GM12864 (cell line): ENCODE measurements around the gene PCDHGA1.

Source experiments
- DNase-seq: peaks from one replicate; pipeline ENCODE4 v3.0.0-alpha.2; 2011; ENCODE audit warnings: low read depth
- H3K4me3 ChIP-seq: 2 replicates; pipeline ENCODE4 v1.5.1; 2011; ENCODE audit warnings: mild to moderate bottlenecking, low read depth, low read length, control low read depth
- TF ChIP-seq, protein P1 (sequence below): IDR thresholded peaks from 2 replicates; pipeline ENCODE4 v1.5.1; 2011; ENCODE audit warnings: low read depth, mild to moderate bottlenecking, moderate library complexity, low read length, control low read depth, inconsistent platforms; ENCODE audit errors: missing control alignments

PCDHGA1 gene

DNA sequence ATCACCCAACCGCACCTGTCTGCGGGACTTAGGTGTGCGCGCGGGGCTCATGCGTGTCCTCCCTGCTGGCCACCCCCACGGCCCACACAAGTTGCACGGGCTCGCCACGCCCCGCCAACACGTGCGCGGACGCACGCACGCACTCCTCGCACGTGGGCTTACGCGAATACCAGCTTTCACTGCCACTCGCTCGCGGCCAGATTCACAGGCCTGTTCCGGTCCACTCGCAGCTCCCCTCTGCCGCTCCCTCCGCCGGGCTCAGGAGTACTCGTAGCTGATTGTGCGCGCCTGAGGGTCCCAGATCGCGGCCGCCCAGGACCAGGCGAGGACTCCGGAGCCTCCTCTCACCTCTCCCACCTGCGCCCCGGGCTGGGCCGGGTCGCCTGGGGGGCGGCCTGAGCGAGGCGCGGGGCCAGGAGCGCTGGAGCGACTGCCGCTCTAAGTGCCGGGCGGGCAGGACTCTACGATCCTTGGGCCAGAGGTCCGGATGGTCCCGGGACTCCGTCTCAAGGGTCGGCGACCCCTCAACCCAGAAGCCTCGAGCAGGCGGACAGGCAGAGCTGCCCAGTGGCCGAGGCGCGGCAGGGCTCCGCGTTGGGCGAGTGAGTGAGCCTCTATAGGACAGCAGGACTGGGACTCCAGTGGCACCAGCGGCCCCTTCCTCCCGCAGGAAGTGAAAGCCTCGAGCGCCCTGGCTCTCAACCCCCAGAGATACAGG, 162.0 kb downstream of the PCDHGA1 start:
- no peak for DNase-seq
- peak overlapping the region; percentile 39 for H3K4me3 ChIP-seq
- TF ChIP-seq, protein P1, sequence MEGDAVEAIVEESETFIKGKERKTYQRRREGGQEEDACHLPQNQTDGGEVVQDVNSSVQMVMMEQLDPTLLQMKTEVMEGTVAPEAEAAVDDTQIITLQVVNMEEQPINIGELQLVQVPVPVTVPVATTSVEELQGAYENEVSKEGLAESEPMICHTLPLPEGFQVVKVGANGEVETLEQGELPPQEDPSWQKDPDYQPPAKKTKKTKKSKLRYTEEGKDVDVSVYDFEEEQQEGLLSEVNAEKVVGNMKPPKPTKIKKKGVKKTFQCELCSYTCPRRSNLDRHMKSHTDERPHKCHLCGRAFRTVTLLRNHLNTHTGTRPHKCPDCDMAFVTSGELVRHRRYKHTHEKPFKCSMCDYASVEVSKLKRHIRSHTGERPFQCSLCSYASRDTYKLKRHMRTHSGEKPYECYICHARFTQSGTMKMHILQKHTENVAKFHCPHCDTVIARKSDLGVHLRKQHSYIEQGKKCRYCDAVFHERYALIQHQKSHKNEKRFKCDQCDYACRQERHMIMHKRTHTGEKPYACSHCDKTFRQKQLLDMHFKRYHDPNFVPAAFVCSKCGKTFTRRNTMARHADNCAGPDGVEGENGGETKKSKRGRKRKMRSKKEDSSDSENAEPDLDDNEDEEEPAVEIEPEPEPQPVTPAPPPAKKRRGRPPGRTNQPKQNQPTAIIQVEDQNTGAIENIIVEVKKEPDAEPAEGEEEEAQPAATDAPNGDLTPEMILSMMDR = no peak

DNA sequence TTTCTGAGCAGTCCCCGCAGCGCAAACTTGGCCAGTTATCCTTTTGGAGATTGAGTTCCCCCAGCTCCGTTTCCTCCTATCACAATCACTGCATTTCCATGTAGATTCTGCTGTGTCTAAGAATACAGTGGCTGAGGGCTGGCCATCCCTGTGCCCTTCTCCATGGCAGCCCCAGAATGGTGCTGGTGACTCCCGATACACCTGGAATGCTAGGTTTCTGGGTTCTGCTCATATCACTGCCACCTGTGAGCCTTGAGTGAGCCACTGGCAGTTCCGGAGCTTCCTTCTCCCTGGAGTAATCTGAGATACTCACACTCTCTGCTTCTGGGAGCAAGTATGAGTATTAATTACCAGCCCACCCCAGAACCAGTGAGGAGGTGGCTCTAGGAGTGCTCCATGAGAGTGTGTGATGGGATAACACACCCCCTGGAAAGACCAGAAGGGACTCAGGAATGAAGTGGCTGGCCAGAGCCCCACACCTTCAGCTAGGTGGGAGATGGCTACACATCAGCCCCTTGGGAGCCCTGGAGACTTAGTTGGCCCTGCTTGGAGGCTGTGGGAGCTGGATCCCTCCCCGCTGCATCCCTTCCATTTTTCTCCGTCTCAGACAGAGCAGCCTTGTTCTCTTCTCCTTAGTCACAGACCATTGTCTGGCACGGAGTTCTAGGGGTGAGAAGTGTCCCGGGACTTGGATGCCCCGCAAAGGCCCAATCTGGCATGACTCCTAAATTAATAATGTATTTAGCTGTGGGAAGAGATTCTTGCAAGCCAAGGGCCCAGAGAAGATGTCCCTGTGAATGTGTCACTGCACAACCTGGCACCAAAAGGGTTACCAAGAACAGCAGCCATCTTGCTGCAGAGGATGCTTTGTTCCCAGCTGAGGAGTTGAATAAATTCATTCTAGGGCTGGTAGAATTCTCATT, 163.4 kb downstream of the PCDHGA1 start:
- H3K4me3 ChIP-seq = no peak overlapping the region
- TF ChIP-seq, protein P1 = no peak
- no peak for DNase-seq

DNA sequence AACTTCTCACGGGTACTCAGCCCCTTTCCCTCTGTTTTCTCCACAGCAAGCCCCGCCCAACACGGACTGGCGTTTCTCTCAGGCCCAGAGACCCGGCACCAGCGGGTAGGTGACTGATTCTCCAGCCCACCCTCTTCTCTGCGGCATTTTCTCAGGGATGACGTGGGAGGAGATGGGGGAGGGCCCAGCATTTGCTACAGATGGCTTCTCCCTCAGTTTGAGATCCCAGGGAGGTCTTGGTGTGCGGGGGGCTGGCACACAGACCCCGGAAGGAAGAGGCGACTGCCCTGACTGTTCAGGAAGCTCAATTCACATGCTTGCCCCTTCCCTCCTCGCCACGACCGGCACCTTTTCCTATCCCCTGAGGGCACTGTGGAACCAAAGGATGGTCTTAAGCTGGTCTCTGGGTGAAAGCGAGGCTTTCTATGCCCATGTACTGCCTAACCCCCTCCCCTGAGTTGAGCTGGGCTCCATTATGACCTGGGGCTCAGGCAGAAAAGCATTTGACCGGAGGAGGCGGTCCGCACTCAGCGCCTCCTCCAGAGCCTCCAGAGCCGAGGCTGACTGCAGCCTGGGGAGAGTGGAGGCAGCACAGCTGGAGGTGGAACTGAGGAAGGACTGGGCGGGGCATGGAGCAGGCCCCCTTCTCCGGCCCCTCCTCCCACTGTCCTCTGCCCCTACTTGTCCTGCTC, 164.6 kb downstream of the PCDHGA1 start:
- DNase-seq = no peak
- H3K4me3 ChIP-seq = no peak overlapping the region
- TF ChIP-seq, protein P1 = no peak

DNA sequence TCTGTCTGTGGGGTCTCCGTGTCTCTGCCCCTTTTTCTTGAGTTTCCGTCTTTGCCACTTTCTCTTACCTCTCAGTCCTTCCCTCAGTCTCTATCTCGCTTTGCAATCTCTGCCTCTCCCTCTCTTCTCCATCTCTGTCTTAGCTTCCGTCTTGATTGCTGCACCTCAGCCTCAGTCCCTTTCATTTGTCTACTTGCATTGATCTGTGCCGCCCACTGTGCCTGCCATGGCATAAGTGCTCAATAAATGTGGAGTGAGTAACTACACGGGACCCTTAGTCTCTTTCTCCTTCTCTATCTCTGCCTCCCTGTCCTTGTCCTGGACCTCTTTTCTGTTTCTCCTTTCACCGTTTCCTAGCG, 165.1 kb downstream of the PCDHGA1 start:
- H3K4me3 ChIP-seq = no peak overlapping the region
- DNase-seq = no peak

DNA sequence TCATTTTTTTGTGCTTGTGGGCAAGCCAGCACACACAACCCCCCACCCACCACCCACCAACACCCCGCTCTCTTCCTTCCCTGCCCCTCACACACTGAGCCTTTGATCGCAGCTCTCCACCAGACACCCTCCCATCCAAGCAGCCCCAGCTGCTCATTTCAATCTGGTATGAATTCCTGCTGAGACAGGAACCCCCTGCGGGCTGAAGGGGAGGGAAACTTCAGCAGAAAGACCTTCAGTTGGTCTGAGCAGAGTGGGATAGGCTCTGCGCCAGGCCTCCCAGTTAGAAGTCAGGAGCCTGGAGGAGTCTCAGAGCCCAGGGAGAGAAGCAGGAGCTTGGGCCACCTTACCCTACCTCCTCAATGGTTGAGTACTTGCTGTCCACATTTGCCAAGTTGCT, 165.7 kb downstream of the PCDHGA1 start:
- DNase-seq = no peak
- no peak overlapping the region for H3K4me3 ChIP-seq
- TF ChIP-seq, protein P1 = no peak

More for the DNA sequence above, 165.1 kb downstream of the PCDHGA1 start:
- TF ChIP-seq, protein P1 = no peak

DNA sequence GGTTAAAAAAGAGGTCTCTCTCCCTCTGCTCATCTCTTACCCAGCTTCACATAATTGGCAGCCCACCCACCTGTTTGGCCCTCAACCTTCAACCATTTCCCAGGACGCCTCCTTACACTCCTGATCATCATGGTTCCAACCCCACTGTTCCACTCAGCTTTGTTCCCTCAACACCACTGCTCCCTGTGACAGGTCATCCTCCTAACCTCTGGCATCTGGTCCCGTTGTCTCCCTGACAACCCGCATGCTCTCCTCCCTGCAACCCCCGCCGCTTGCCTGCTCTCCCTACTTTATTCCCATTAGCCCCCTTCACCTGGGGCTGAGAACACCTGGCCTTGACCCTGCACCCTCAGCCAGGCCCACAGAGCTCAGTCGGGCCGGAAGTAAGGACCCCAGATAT, 171.4 kb downstream of the PCDHGA1 start:
- TF ChIP-seq, protein P1 = no peak
- no peak for DNase-seq
- no peak overlapping the region for H3K4me3 ChIP-seq
